Measurements from ENCODE around the gene SLC11A2.

DNA sequence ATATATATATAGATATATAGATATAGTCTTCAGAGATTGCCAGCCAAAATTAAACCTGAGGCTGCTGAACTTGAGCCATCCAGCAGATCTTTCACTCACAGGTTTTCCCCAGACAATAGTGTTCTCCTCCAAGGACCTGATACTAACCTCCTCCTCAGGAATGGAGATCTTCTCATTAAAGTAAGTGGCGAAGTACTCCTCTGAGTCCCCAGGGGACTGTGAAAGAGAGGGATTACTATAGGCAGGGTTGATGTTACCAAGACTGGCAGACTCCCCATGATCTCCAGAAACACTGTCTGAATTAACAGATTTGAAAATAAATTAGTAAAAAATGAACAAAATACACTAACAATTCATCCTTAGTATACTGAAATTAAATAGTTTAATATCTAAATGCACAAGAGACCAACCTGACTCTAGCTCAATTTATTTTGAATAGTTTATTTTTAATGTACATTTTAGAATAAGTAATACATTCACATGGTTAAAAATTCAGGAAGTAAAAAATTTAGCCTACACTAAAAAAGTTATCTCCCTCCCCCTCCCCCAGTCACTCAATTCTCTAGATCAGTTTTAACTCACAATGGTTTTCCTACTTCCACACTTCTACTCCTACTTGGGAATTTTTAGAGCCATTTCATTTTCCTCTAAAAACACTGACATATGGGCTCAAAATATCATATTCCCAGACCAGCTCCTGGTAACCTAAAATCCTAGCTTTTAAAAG lies 17.7 kb downstream of the SLC11A2 start:
- TF ChIP-seq, protein P1, sequence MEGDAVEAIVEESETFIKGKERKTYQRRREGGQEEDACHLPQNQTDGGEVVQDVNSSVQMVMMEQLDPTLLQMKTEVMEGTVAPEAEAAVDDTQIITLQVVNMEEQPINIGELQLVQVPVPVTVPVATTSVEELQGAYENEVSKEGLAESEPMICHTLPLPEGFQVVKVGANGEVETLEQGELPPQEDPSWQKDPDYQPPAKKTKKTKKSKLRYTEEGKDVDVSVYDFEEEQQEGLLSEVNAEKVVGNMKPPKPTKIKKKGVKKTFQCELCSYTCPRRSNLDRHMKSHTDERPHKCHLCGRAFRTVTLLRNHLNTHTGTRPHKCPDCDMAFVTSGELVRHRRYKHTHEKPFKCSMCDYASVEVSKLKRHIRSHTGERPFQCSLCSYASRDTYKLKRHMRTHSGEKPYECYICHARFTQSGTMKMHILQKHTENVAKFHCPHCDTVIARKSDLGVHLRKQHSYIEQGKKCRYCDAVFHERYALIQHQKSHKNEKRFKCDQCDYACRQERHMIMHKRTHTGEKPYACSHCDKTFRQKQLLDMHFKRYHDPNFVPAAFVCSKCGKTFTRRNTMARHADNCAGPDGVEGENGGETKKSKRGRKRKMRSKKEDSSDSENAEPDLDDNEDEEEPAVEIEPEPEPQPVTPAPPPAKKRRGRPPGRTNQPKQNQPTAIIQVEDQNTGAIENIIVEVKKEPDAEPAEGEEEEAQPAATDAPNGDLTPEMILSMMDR (IDR thresholded peaks at IDR 0.05) = no peak
- no peak for TF ChIP-seq POLR2A (IDR thresholded peaks at IDR 0.05)
